Activated CD4-positive, alpha-beta memory T cell treated with anti-CD3 and anti-CD28 coated beads, Interleukin-2, amount 10 ng/mL, durations not matched to agents 7 days and 5 days (primary cell): ENCODE results near the gene EZR. TPM values are rescaled to one million over a fixed set of nuclear protein-coding genes. Genes with fewer than 3 reads are reported as not detected.
A peak's percentile ranks its signal among the peaks of the same experiment; 100 is the strongest.

ENCODE experiments used
- CTCF ChIA-PET: fragments of 350-600 bp; sonication (Branson Sonifier 250); formaldehyde crosslinking; loops from one replicate; lab custom pipeline; 2021; ENCODE audit warnings: antibody characterized with exemption, inconsistent platforms; lab: Charles Lee
- POLR2A ChIA-PET: fragments of 350-600 bp; sonication (Branson Sonifier 250); formaldehyde crosslinking; loops from one replicate; lab custom pipeline; 2021; ENCODE audit warnings: antibody characterized with exemption; lab: Charles Lee
- DNase-seq: peaks from one replicate; pipeline ENCODE4 v3.0.0-alpha.2; 2020
- H3K27ac Mint-ChIP-seq: one replicate; pipeline ENCODE4 v1.8.0; 2021; ENCODE audit warnings: mild to moderate bottlenecking, mixed read lengths
- H3K27me3 Mint-ChIP-seq: one replicate; pipeline ENCODE4 v1.8.0; 2021; ENCODE audit warnings: mixed read lengths
- H3K36me3 Mint-ChIP-seq: one replicate; pipeline ENCODE4 v1.8.0; 2021; ENCODE audit warnings: low read depth, mixed read lengths
- H3K4me1 Mint-ChIP-seq: one replicate; pipeline ENCODE4 v1.8.0; 2021; ENCODE audit warnings: mixed read lengths
- H3K4me3 Mint-ChIP-seq: one replicate; pipeline ENCODE4 v1.8.0; 2021; ENCODE audit warnings: mild to moderate bottlenecking, mixed read lengths
- H3K9me3 Mint-ChIP-seq: one replicate; pipeline ENCODE4 v1.8.0; 2021; ENCODE audit warnings: mixed read lengths
- total RNA-seq, 2 experiments: library from RNA; stranded (reverse); gene quantifications; one replicate each; pipeline ENCODE4 v1.2.3, GENCODE V29; 2021

The EZR gene
- total RNA-seq, 2 experiments from 2014 or later: 225 to 228 TPM

DNA sequence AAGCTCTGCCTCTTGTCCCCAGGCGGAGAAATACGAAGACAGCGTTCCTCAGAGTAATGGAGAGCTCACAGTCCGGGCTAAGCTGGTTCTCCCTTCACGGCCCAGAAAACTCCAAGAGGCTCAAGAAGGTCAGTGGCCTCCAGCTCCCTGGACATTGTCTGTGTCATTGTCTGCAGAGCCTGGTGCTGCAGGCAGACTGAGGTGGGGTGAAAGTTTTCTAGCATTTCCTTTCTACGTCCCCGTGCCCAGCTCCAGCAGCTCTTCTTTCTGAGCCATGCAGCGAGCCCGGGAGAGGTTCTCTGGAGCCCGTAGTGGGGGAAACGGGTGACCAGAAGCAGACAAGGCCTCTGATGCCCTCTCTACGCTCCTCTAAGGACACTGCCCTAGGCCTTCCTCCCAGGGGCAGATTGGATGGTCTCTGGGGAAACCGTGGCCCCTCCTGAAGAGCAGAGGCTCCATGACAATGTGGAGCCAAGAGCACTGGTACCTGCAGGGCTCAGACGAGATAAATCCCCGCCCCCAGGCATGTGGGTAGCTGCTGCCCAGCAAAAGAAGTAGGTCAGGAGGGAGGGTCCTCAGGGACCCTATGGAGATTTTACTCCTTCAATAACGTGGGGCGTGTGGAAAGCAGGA lies 58.4 kb downstream of the EZR start:
- H3K27me3 Mint-ChIP-seq: no peaks in the 10 kb centered on the region
- H3K4me1 Mint-ChIP-seq: no peaks in the 10 kb centered on the region
- ChIA-PET POLR2A (interaction anchor here (0.9 to 1.5 kb wide), 3 partner anchors 8 to 45 kb away, joined by 3 to 4 read pairs (median 3); no protein-coding TSS in a partner anchor), CTCF (interaction anchor here (1.0 to 1.1 kb wide), 2 partner anchors 33 to 57 kb away, joined by 3 read pairs; no protein-coding TSS in a partner anchor)
- no peak overlapping the region for H3K4me3 Mint-ChIP-seq
- DNase-seq: no peak
- H3K27ac Mint-ChIP-seq: no peak overlapping the region
- peaks cover 60% of the 10 kb centered on the region for H3K36me3 Mint-ChIP-seq
- no peaks in the 10 kb centered on the region for H3K9me3 Mint-ChIP-seq

DNA sequence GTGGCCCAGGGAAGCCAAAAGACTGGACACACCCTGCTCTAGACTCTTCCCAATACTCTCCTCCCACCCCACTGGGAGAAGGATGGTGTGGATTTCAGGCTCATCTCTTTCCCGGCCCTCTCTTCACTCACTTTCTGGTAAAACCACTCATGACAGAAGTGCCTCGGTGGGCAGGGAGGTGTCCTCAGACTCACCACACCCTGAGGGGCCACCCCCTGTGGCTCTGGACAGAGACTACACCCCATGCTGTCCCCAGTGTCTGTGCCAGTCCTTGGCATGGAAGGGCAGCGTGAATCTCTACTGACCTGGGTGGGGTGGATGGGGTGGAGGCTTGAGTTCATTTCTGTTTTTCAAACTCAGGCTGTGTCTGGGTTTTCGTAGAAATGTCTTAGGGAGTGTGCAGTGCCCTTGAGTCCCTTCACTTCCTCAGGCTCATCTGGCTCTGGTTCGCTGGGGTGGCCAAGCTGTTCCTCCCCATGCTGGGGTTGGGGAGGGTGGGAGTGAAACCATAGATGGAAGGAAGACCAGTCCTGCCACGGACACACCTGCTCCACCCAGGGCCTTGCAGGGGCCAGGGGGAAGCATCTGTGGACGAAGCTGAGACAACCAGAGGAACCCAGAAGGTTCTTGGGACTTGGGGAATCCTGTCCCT lies 59.1 kb downstream of the EZR start:
- Mint-ChIP-seq H3K27ac (no peak overlapping the region), H3K36me3 (peaks cover 61% of the 10 kb centered on the region)
- POLR2A ChIA-PET: interaction anchor here (0.9 to 1.5 kb wide), 3 partner anchors 9 to 44 kb away, joined by 3 to 4 read pairs (median 3); no protein-coding TSS in a partner anchor

DNA sequence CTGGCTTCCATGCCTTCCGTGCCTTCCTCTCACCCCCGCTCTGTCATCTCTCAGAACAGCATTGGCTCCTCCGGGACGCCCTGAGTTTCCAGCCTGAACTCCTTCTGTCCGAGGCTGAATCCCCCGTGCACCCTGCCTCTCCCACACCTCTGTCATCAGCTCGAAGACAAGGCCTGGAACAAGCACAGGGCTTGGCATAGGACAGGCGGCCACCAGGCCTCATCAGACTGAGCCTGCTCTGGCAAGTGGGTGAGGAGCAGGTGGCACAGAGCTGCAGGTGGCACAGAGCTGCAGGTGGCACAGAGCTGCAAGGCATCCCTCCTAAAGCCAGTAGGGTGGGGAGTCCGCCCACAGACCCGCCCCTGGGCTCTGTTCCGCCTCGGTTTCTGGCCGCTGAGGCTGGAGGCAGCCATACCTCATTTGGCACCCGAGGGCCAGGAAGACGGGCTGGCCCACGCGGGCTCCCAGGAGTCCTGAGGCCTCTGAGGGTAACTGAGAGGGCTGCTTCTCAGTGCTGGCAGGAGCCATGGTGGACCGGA lies 60.2 kb downstream of the EZR start:
- peaks cover 57% of the 10 kb centered on the region for H3K36me3 Mint-ChIP-seq
- DNase-seq: no peak
- H3K9me3 Mint-ChIP-seq: no peaks in the 10 kb centered on the region
- POLR2A ChIA-PET: interaction anchor here (1.0 kb wide), 1 partner anchor 14 kb away, joined by 3 read pairs; no protein-coding TSS in a partner anchor
- H3K4me1 Mint-ChIP-seq: no peaks in the 10 kb centered on the region
- H3K27ac Mint-ChIP-seq: no peak overlapping the region
- CTCF ChIA-PET: interaction anchor here (0.6 to 0.7 kb wide), 2 partner anchors 55 to 68 kb away, joined by 3 read pairs; no protein-coding TSS in a partner anchor
- no peaks in the 10 kb centered on the region for H3K27me3 Mint-ChIP-seq
- H3K4me3 Mint-ChIP-seq: no peak overlapping the region

More for the DNA sequence above, 59.1 kb downstream of the EZR start:
- no peaks in the 10 kb centered on the region for H3K9me3 Mint-ChIP-seq
- CTCF ChIA-PET: interaction anchor here (1.0 to 1.1 kb wide), 2 partner anchors 33 to 56 kb away, joined by 3 read pairs; no protein-coding TSS in a partner anchor
- H3K27me3 Mint-ChIP-seq: no peaks in the 10 kb centered on the region
- DNase-seq: no peak
- no peaks in the 10 kb centered on the region for H3K4me1 Mint-ChIP-seq
- no peak overlapping the region for H3K4me3 Mint-ChIP-seq

DNA sequence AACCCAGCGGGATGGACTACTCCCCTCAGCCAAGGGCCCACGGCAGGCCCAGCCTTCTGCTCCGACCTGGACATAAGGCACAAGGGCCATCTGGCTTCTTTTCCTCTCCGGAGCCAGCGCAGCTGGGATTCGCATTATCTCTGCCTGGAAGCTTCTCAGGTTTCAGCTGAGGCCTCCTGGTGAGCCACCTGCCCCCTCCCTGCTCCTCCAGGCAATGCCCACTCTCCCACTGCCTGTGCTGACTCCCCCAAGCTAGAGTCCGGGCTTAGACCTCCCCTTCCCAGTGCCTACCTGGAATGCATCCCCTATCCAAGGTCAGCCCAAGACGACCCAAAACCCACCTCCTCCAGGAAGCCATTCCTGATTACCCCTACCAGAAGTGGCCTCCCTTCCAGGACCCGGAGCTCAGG lies 60.7 kb downstream of the EZR start:
- peaks cover 57% of the 10 kb centered on the region for H3K36me3 Mint-ChIP-seq
- H3K4me3 Mint-ChIP-seq: no peak overlapping the region
- H3K9me3 Mint-ChIP-seq: no peaks in the 10 kb centered on the region
- peak overlapping the region; percentile 19 for H3K27ac Mint-ChIP-seq
- DNase-seq: no peak
- CTCF ChIA-PET: interaction anchor here (0.6 to 0.7 kb wide), 2 partner anchors 54 to 67 kb away, joined by 3 read pairs; no protein-coding TSS in a partner anchor
- POLR2A ChIA-PET: interaction anchor here (1.0 kb wide), 1 partner anchor 14 kb away, joined by 3 read pairs; no protein-coding TSS in a partner anchor
- H3K27me3 Mint-ChIP-seq: no peaks in the 10 kb centered on the region
- H3K4me1 Mint-ChIP-seq: no peaks in the 10 kb centered on the region

DNA sequence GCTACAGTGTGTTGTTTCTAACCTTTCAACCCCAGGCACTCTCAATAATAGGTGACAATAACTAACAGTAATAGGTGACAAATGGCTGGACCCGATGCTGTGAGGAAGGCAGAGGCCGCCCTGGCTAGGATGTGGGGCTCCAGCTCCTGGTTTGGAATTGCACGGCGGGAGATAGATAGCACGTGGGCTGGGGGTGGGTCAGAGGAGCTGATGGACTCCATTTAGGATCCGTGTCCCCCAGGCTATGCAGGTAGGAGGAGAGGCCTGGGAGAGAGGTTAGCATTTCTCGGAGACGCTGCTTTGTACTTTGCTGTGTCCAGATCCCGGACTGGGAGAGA lies 61.4 kb downstream of the EZR start:
- Mint-ChIP-seq H3K4me1 (no peaks in the 10 kb centered on the region), H3K27ac (peak overlapping the region; percentile 13), H3K27me3 (no peaks in the 10 kb centered on the region), H3K9me3 (no peaks in the 10 kb centered on the region), H3K4me3 (no peak overlapping the region), H3K36me3 (peaks cover 50% of the 10 kb centered on the region)
- CTCF ChIA-PET: no interaction called here
- DNase-seq: no peak
- POLR2A ChIA-PET: no interaction called here

DNA sequence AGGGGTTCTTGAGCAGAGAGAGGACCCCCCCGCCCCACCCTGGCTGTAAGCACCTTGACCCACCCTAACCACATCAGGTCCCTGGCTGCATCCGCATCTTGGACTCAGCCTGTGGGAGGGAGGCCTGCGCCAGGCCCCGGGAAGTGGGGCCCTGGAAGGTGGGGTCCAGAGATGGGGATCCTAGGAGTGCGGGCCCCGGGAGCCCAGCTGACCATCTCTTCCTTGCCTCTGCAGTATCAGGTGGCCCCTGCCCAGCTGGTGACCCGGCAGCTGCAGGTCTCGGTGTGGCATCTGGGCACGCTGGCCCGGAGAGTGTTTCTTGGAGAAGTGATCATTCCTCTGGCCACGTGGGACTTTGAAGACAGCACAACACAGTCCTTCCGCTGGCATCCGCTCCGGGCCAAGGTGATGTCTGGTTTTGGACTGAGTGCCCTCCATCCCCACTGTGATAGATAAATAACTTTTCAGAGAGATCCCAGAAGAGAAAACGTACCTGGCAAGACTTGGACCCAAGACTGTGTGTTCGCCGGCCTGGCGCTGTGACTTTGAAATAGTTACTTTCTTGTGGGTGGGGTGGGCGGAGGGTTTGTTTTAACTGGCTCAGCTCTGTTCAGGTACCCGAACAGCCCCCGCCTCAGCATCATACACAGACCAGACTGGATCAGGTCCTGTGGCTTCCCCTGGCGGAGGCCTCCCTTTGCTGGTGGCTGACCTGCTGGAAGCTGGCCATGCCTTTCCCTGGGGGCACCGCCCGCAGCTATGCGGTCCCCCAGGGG lies 62.0 kb downstream of the EZR start:
- peaks cover 47% of the 10 kb centered on the region for H3K36me3 Mint-ChIP-seq
- H3K4me1 Mint-ChIP-seq: no peaks in the 10 kb centered on the region
- ChIA-PET CTCF (interaction anchor here (0.9 kb wide), 1 partner anchor 543 kb away, joined by 4 read pairs; no protein-coding TSS in a partner anchor), POLR2A (no interaction called here)
- no peaks in the 10 kb centered on the region for H3K27me3 Mint-ChIP-seq
- no peak overlapping the region for H3K4me3 Mint-ChIP-seq
- no peaks in the 10 kb centered on the region for H3K9me3 Mint-ChIP-seq
- no peak for DNase-seq
- H3K27ac Mint-ChIP-seq: peak overlapping the region; percentile 13

DNA sequence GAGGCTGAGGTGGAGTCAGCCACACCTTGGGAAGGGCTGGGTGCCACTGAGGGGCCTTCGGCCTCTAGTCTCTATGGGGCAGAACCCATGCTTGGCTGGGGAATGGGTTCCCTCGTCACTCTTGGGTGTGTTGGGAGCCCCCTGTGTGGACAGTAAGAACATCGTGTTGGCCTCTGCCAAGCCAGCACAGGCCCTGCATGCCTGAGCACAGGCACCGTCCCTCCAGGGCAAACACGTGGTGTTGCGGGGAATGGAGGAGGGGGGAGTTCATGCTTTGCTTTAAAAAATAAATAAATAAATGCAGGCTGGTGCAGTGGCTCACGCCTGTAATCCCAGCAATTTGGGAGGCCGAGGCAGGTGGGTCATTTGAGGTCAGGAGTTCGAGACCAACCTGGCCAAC lies 63.0 kb downstream of the EZR start:
- no peak for DNase-seq
- Mint-ChIP-seq H3K4me1 (no peaks in the 10 kb centered on the region), H3K36me3 (peaks cover 43% of the 10 kb centered on the region), H3K27me3 (no peaks in the 10 kb centered on the region), H3K27ac (peak overlapping the region; percentile 47), H3K4me3 (no peak overlapping the region), H3K9me3 (no peaks in the 10 kb centered on the region)
- ChIA-PET CTCF (interaction anchor here (0.6 to 0.9 kb wide), 2 partner anchors 19 to 542 kb away, joined by 4 read pairs; no protein-coding TSS in a partner anchor), POLR2A (interaction anchor here (0.7 kb wide), 1 partner anchor 8 kb away, joined by 3 read pairs; no protein-coding TSS in a partner anchor)

DNA sequence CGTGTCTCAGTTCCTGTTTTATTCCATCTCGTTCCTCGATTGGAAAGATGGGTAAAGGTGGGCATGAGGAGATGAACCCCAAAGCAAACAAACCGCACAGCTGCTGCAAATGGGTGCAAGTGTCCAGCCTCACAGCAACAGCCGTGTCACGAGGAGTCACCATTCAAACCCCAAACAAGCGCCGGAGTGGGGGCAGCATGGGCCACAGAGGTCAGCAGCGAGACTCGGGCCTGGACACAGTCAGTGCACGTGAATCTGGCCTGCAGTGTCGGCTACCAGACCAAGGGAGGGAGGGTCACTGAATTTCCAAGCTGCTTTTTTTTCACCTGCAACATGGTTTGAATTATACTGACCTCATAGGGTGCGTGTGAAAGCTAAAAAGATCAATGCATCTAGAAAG lies 63.5 kb downstream of the EZR start:
- H3K36me3 Mint-ChIP-seq: peaks cover 44% of the 10 kb centered on the region
- H3K4me1 Mint-ChIP-seq: no peaks in the 10 kb centered on the region
- POLR2A ChIA-PET: interaction anchor here (0.7 kb wide), 1 partner anchor 9 kb away, joined by 3 read pairs; no protein-coding TSS in a partner anchor
- no peak for DNase-seq
- H3K27ac Mint-ChIP-seq: no peak overlapping the region
- CTCF ChIA-PET: no interaction called here
- H3K4me3 Mint-ChIP-seq: no peak overlapping the region
- H3K9me3 Mint-ChIP-seq: no peaks in the 10 kb centered on the region
- H3K27me3 Mint-ChIP-seq: no peaks in the 10 kb centered on the region

DNA sequence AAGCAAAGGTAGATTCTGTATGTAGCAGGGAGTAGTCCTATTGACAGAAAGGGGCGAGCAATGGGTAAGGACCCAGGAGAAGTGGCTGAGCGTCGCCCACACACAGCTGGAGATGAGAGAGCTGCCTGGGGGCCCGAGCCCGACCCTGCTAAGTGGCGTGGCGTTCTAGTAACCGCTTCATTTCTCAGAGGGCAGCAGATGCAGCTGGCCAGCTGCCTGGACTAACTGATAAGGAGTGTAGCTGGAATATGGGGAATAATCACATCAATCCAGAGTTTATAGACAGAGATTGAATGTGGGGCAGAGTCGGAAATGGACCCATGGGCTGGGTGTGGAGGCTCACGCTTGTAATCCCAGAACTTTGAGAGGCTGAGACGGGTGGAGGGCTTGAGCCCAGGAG lies 64.4 kb downstream of the EZR start:
- Mint-ChIP-seq H3K4me3 (no peak overlapping the region), H3K4me1 (no peaks in the 10 kb centered on the region), H3K36me3 (peaks cover 50% of the 10 kb centered on the region), H3K27me3 (no peaks in the 10 kb centered on the region), H3K9me3 (no peaks in the 10 kb centered on the region), H3K27ac (no peak overlapping the region)
- DNase-seq: no peak
- ChIA-PET CTCF (no interaction called here), POLR2A (no interaction called here)

DNA sequence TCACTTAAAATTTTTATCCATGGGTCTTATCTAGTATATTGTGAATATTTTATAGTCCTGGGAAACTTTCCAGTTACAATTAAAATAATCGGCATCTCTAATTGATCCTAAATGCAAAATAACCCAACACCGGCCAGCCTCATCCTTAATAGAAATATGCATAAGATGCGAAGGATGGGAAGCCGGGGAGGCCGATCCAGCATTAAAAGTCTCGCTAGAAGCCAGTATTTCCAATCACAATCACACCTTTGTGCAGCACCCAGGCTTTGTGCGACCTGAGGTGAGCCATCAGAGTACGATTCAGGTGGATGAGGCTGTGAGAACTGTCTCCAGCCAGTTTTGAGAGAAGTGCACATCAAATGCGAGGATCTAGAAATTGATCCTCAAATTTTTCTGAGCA lies 65.4 kb downstream of the EZR start:
- H3K4me3 Mint-ChIP-seq: no peak overlapping the region
- H3K4me1 Mint-ChIP-seq: no peaks in the 10 kb centered on the region
- no peaks in the 10 kb centered on the region for H3K9me3 Mint-ChIP-seq
- peaks cover 52% of the 10 kb centered on the region for H3K36me3 Mint-ChIP-seq
- CTCF ChIA-PET: interaction anchor here (1.7 kb wide), 1 partner anchor 52 kb away, joined by 3 read pairs; no protein-coding TSS in a partner anchor
- H3K27me3 Mint-ChIP-seq: no peaks in the 10 kb centered on the region
- H3K27ac Mint-ChIP-seq: no peak overlapping the region
- DNase-seq: no peak
- POLR2A ChIA-PET: no interaction called here

DNA sequence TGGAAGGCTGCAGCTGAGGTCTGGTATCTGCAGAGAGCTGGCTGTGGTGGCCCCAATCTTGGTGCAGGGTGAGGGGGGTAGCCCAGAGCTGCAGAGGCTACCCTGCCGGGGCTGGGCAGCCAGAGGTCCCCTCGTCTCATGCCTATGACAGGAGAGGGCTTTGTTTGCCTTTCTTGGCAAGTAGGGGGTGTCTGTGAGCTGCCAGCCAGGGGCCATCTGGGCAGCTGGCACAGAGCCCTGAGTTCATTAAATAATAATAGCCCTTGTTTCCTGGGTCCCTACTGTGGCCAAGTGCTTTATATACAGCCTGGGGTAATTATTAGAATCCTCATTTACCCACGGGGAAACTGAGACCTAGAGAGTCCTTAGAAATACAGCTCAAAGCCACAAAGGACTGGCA lies 66.6 kb downstream of the EZR start:
- ChIA-PET CTCF (interaction anchor here (0.7 to 1.7 kb wide), 3 partner anchors 51 to 1434 kb away, joined by 3 to 5 read pairs (median 5); no protein-coding TSS in a partner anchor), POLR2A (no interaction called here)
- H3K27ac Mint-ChIP-seq: no peak overlapping the region
- no peaks in the 10 kb centered on the region for H3K9me3 Mint-ChIP-seq
- H3K4me3 Mint-ChIP-seq: no peak overlapping the region
- no peaks in the 10 kb centered on the region for H3K4me1 Mint-ChIP-seq
- no peaks in the 10 kb centered on the region for H3K27me3 Mint-ChIP-seq
- peaks cover 54% of the 10 kb centered on the region for H3K36me3 Mint-ChIP-seq
- no peak for DNase-seq

DNA sequence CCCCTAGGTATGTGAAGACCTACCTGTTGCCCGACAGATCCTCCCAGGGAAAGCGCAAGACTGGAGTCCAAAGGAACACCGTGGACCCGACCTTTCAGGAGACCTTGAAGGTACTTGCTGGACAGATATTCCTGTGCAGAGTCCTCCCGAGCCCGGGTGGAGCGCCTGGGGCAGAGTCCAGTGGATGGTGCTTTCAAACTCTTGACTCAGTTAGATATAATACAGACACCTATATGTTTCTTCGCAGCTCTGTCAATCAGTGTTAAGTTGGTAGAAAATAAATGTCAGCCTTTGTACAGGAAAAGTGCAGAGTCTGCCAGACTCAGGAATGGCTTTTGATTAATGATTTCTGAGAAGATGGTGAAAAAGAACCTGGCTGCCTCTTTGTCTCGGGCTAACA lies 67.2 kb downstream of the EZR start:
- peaks cover 49% of the 10 kb centered on the region for H3K36me3 Mint-ChIP-seq
- H3K27me3 Mint-ChIP-seq: no peaks in the 10 kb centered on the region
- no peak for DNase-seq
- no peak overlapping the region for H3K4me3 Mint-ChIP-seq
- no peaks in the 10 kb centered on the region for H3K4me1 Mint-ChIP-seq
- CTCF ChIA-PET: interaction anchor here (0.8 kb wide), 1 partner anchor 61 kb away, joined by 5 read pairs; no protein-coding TSS in a partner anchor
- H3K9me3 Mint-ChIP-seq: no peaks in the 10 kb centered on the region
- no peak overlapping the region for H3K27ac Mint-ChIP-seq
- POLR2A ChIA-PET: no interaction called here
